ENCODE data around the gene C1QTNF1.
"Not testable (repeated sequence)": the region's sequence is repeated elsewhere in the genome, so short reads cannot be mapped to it uniquely, and the experiment has no call there.

DNA sequence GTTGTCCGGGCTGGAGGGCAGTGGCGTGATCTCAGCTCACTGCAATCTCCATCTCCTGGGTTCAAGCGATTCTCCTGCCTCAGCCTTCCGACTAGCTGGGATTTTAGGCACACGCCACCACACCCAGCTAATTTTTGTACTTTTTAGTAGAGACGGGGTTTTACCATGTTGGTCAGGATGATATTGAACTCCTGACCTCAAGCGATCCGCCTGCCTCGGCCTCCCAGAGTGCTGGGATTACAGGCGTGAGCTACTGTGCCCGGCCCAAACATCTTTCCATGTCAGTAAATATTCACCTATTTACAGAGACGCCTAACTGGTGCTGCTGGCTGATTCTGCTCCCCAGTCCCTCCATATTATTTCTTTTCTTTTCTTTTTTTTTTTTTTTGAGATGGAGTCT lies 6.7 kb downstream of the C1QTNF1 start:
- TF ChIP-seq, protein P1, sequence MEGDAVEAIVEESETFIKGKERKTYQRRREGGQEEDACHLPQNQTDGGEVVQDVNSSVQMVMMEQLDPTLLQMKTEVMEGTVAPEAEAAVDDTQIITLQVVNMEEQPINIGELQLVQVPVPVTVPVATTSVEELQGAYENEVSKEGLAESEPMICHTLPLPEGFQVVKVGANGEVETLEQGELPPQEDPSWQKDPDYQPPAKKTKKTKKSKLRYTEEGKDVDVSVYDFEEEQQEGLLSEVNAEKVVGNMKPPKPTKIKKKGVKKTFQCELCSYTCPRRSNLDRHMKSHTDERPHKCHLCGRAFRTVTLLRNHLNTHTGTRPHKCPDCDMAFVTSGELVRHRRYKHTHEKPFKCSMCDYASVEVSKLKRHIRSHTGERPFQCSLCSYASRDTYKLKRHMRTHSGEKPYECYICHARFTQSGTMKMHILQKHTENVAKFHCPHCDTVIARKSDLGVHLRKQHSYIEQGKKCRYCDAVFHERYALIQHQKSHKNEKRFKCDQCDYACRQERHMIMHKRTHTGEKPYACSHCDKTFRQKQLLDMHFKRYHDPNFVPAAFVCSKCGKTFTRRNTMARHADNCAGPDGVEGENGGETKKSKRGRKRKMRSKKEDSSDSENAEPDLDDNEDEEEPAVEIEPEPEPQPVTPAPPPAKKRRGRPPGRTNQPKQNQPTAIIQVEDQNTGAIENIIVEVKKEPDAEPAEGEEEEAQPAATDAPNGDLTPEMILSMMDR (IDR thresholded peaks at IDR 0.05; ENCODE audit: poor library complexity), result not testable (repeated sequence)
- not testable (repeated sequence) for TF ChIP-seq EZH2 (IDR thresholded peaks at IDR 0.05; ENCODE audit: borderline replicate concordance)

Data from hepatocyte (in vitro differentiated cells).